ENCODE data around the gene ETV6.

Gene ETV6

GRCh38 chr12:11769723-11770514 is 120.4 kb downstream of the ETV6 start:
- Histone ChIP-seq H3K36me3 (ENCODE audit: insufficient read depth) (no peaks in the 10 kb centered on the region), H2AFZ (ENCODE audit: low read depth) (no peak overlapping the region), H3K79me2 (ENCODE audit: insufficient read depth, low read depth) (no peaks in the 10 kb centered on the region), H4K20me1 (ENCODE audit: insufficient read depth) (no peaks in the 10 kb centered on the region), H3K9ac (no peak overlapping the region), H3K27me3 (ENCODE audit: insufficient read depth, low read depth) (no peaks in the 10 kb centered on the region), H3K4me3 (IDR thresholded peaks at IDR 0.05; ENCODE audit: insufficient read depth, low read depth, low read length) (no peak overlapping the region), H3K4me1 (ENCODE audit: low read depth, poor library complexity, severe bottlenecking) (peaks cover 24% of the 10 kb centered on the region), H3K4me2 (no peak overlapping the region), H3K27ac (no peak overlapping the region)
- no peak for TF ChIP-seq CTCF (conservative IDR thresholded peaks at IDR 0.05; ENCODE audit: low read depth, low read length)

GRCh38 chr12:11771356-11771755 is 121.9 kb downstream of the ETV6 start:
- Histone ChIP-seq H3K27me3 (ENCODE audit: insufficient read depth, low read depth) (no peaks in the 10 kb centered on the region), H4K20me1 (ENCODE audit: insufficient read depth) (no peaks in the 10 kb centered on the region), H3K4me3 (IDR thresholded peaks at IDR 0.05; ENCODE audit: insufficient read depth, low read depth, low read length) (no peak overlapping the region), H3K9ac (no peak overlapping the region), H2AFZ (ENCODE audit: low read depth) (no peak overlapping the region), H3K79me2 (ENCODE audit: insufficient read depth, low read depth) (no peaks in the 10 kb centered on the region), H3K27ac (no peak overlapping the region), H3K4me2 (no peak overlapping the region), H3K36me3 (ENCODE audit: insufficient read depth) (no peaks in the 10 kb centered on the region), H3K4me1 (ENCODE audit: low read depth, poor library complexity, severe bottlenecking) (peaks cover 10% of the 10 kb centered on the region)
- TF ChIP-seq CTCF (conservative IDR thresholded peaks at IDR 0.05; ENCODE audit: low read depth, low read length): no peak

- Histone ChIP-seq H3K9ac (no peak overlapping the region), H3K79me2 (ENCODE audit: insufficient read depth, low read depth) (no peaks in the 10 kb centered on the region)
- no peak for TF ChIP-seq CTCF (conservative IDR thresholded peaks at IDR 0.05; ENCODE audit: low read depth, low read length)
These were observed 122.5 kb downstream of the ETV6 start for GRCh38 chr12:11771895-11772502.

GRCh38 chr12:11773889-11774677 is 124.6 kb downstream of the ETV6 start:
- no peak overlapping the region for H3K9ac ChIP-seq
- H3K4me2 ChIP-seq: no peak overlapping the region
- H3K27me3 ChIP-seq (ENCODE audit: insufficient read depth, low read depth): no peaks in the 10 kb centered on the region
- no peak for TF ChIP-seq CTCF (conservative IDR thresholded peaks at IDR 0.05; ENCODE audit: low read depth, low read length)
- no peak overlapping the region for H2AFZ ChIP-seq (ENCODE audit: low read depth)
- no peak overlapping the region for H3K27ac ChIP-seq
- H3K4me3 ChIP-seq (IDR thresholded peaks at IDR 0.05; ENCODE audit: insufficient read depth, low read depth, low read length): no peak overlapping the region
- H4K20me1 ChIP-seq (ENCODE audit: insufficient read depth): no peaks in the 10 kb centered on the region
- peaks cover 11% of the 10 kb centered on the region for H3K4me1 ChIP-seq (ENCODE audit: low read depth, poor library complexity, severe bottlenecking)
- no peaks in the 10 kb centered on the region for H3K36me3 ChIP-seq (ENCODE audit: insufficient read depth)
- H3K79me2 ChIP-seq (ENCODE audit: insufficient read depth, low read depth): no peaks in the 10 kb centered on the region

More at GRCh38 chr12:11771895-11772502, 122.5 kb downstream of the ETV6 start:
- Histone ChIP-seq H4K20me1 (ENCODE audit: insufficient read depth) (no peaks in the 10 kb centered on the region), H3K4me2 (no peak overlapping the region), H3K4me1 (ENCODE audit: low read depth, poor library complexity, severe bottlenecking) (peaks cover 4% of the 10 kb centered on the region), H3K27ac (no peak overlapping the region), H3K4me3 (IDR thresholded peaks at IDR 0.05; ENCODE audit: insufficient read depth, low read depth, low read length) (no peak overlapping the region), H3K27me3 (ENCODE audit: insufficient read depth, low read depth) (no peaks in the 10 kb centered on the region), H2AFZ (ENCODE audit: low read depth) (no peak overlapping the region), H3K36me3 (ENCODE audit: insufficient read depth) (no peaks in the 10 kb centered on the region)

All from KMS-11 (cell line).